Upper lobe of left lung (tissue), 6 donors: ENCODE measurements around the gene FHOD3. TPM values are rescaled to one million over a fixed set of nuclear protein-coding genes. Genes with fewer than 3 reads are reported as not detected.

Experiments used
- ATAC-seq, 2 donors: fragments of 200-7000 bp; cut with Tn5 transposase; one replicate each; pipeline ENCODE4 v1.9.1; 2022; ENCODE audit warnings: mild to moderate bottlenecking in 2 of 2, moderate library complexity in 2 of 2; ENCODE audit not compliant: low FRiP score in 2 of 2
- DNase-seq, 2 donors: peaks; one replicate each; pipeline ENCODE4 v3.0.0-alpha.2; 2019 to 2020
- H3K27ac ChIP-seq, 4 donors: fragments of 200-600 bp; sonication (generic); one replicate each; pipeline ENCODE4 v1.5.1; 2016 to 2019
- H3K27me3 ChIP-seq, 4 donors: fragments of 200-600 bp; sonication (generic); one replicate each; pipeline ENCODE4 v1.5.1; 2017 to 2019
- H3K36me3 ChIP-seq, 4 donors: fragments of 200-600 bp; sonication (generic); one replicate each; pipeline ENCODE4 v1.5.1; 2016 to 2019
- H3K4me1 ChIP-seq, 4 donors: fragments of 200-600 bp; sonication (generic); one replicate each; pipeline ENCODE4 v1.5.1; 2018 to 2019
- H3K4me3 ChIP-seq, 4 donors: fragments of 200-600 bp; sonication (generic); one replicate each; pipeline ENCODE4 v1.5.1; 2017 to 2019; ENCODE audit warnings: mild to moderate bottlenecking in 2 of 4, moderate library complexity in 1 of 4
- H3K9me3 ChIP-seq, 4 donors: fragments of 200-600 bp; sonication (generic); one replicate each; pipeline ENCODE4 v1.5.1; 2018 to 2019
- EP300 ChIP-seq, 4 donors: sonication (generic); formaldehyde crosslinking; IDR thresholded peaks; one replicate each; pipeline ENCODE4 v1.5.1; 2017; ENCODE audit warnings: antibody characterized with exemption in 4 of 4, control low read depth in 2 of 4
- POLR2A ChIP-seq, 4 donors: fragments of 450-650 bp; IDR thresholded peaks; one replicate each; pipeline ENCODE4 v1.5.1; 2016 to 2017; ENCODE audit warnings: antibody characterized with exemption in 4 of 4, mild to moderate bottlenecking in 2 of 4
- POLR2AphosphoS5 ChIP-seq, 2 donors: sonication (generic); formaldehyde crosslinking; IDR thresholded peaks; one replicate each; pipeline ENCODE4 v1.5.1; 2017; ENCODE audit warnings: antibody characterized with exemption in 2 of 2
- WGBS, 2 donors: methylation state at CpG; one replicate each; pipeline ENCODE4 v1.1.5; 2017 to 2018; 5-methylcytosine and 5-hydroxymethylcytosine counted together
- total RNA-seq, 6 donors: library from RNA; depleted of rRNA in 4 of 6; stranded (reverse); fragments of >200 nt in 4 of 6; gene quantifications; one replicate each; pipeline versions ENCODE4 v1.1.0 to v1.2.1, GENCODE V29; 2016 to 2021
- TF ChIP-seq, protein P1 (sequence below), 6 experiments: fragments of 450-650 bp in 4 of 6; fragments of 200-600 bp in 2 of 6; sonication (generic) in 2 of 6; IDR thresholded peaks; one replicate each; pipeline ENCODE4 v1.5.1; 2016 to 2019; ENCODE audit warnings: antibody characterized with exemption in 6 of 6
- donor health status: DM: no; HTN: no; CAD: no; lungs with moderate emphysema.
- donor health status: DM: no; HTN: yes; CAD: no; lungs with severe emphysema.

The FHOD3 gene
- total RNA-seq, 6 donors from 2014 or later = 0.40 to 4.8 (median 2.8) TPM

DNA sequence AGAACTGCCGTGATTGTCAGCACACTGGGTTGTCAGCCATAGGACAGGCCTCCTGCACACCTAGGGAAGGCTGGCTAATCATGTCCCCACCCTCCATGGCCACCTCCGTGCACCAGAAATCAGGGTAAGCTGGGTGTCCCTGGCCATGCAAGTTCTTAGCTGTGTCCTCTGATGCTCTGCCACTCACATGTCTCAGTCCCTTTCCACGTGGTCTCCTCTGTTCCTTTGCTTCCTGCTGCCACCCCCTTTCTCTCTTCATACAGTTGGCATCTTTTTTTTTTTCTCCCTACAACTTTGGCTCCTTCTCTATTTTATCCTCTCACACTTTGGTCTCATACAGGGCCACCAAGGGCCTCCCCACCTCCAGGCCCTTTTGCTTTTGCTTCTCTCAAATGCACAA lies 377.6 kb downstream of the FHOD3 start:
- ATAC-seq (no peak), DNase-seq (no peak)
- WGBS, 2 donors = 87 to 97% methylated on average over 3 of the region's 3 CpGs

DNA sequence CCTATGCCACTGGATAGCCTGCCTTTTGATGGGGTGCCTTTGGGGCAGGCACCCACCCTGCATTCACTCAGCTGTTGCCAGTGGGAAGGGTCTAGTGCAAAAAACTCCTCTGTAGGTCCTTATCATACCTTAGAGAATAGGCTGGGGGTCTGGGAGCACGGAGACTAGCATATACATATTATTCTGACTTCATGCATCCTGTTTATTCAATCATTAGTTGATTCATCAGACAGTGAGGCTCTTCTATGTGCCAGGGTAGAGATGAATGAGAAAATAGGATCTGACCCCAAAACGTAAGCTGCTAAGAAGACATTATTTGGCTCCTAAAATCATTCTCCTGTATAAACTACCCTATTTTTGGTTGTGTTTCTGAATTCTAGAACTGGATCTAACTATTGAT lies 378.0 kb downstream of the FHOD3 start:
- TF ChIP-seq, protein P1, sequence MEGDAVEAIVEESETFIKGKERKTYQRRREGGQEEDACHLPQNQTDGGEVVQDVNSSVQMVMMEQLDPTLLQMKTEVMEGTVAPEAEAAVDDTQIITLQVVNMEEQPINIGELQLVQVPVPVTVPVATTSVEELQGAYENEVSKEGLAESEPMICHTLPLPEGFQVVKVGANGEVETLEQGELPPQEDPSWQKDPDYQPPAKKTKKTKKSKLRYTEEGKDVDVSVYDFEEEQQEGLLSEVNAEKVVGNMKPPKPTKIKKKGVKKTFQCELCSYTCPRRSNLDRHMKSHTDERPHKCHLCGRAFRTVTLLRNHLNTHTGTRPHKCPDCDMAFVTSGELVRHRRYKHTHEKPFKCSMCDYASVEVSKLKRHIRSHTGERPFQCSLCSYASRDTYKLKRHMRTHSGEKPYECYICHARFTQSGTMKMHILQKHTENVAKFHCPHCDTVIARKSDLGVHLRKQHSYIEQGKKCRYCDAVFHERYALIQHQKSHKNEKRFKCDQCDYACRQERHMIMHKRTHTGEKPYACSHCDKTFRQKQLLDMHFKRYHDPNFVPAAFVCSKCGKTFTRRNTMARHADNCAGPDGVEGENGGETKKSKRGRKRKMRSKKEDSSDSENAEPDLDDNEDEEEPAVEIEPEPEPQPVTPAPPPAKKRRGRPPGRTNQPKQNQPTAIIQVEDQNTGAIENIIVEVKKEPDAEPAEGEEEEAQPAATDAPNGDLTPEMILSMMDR (IDR thresholded peaks at IDR 0.05) = no peak
- TF ChIP-seq POLR2AphosphoS5 (IDR thresholded peaks at IDR 0.05) (no peak), POLR2A (IDR thresholded peaks at IDR 0.05) (no peak), EP300 (IDR thresholded peaks at IDR 0.05) (no peak)

More for the DNA sequence above, 377.6 kb downstream of the FHOD3 start:
- Histone ChIP-seq H3K27me3 (no peaks in the 10 kb centered on the region), H3K4me1 (no peaks in the 10 kb centered on the region), H3K27ac (no peak overlapping the region), H3K36me3 (no peaks in the 10 kb centered on the region), H3K4me3 (no peak overlapping the region), H3K9me3 (no peaks in the 10 kb centered on the region)
- TF ChIP-seq POLR2AphosphoS5 (IDR thresholded peaks at IDR 0.05) (no peak), POLR2A (IDR thresholded peaks at IDR 0.05) (no peak), EP300 (IDR thresholded peaks at IDR 0.05) (no peak)
- TF ChIP-seq, protein P1 (IDR thresholded peaks at IDR 0.05) = no peak

DNA sequence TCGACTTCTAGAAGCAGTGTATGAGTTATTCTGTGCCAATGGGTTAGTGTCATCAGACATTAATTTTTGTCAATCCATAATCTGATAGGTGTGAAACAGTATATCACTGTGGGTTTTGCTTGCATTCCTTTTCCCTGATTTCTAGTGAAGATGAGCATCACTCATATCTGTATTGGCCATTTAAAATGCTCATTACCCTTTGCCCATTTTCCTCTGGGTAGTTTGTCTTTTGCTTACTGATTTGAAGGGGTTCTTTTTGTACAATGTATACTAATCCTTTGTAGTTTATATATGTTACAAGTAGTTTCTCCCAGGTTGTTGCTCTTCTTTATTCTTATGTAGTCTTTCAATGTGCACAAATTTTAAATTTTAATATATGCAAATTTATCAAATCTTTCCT lies 379.1 kb downstream of the FHOD3 start:
- H3K27me3 ChIP-seq = no peaks in the 10 kb centered on the region
- WGBS, 2 donors = 0 to 22% methylated on average over 1 of the region's 1 CpG
- DNase-seq (no peak), ATAC-seq (no peak)
- no peaks in the 10 kb centered on the region for H3K9me3 ChIP-seq
- TF ChIP-seq EP300 (IDR thresholded peaks at IDR 0.05) = no peak
- no peak for TF ChIP-seq POLR2A (IDR thresholded peaks at IDR 0.05)
- no peak for TF ChIP-seq POLR2AphosphoS5 (IDR thresholded peaks at IDR 0.05)
- TF ChIP-seq, protein P1 (IDR thresholded peaks at IDR 0.05) = no peak
- H3K4me1 ChIP-seq = no peaks in the 10 kb centered on the region
- no peak overlapping the region for H3K27ac ChIP-seq
- no peaks in the 10 kb centered on the region for H3K36me3 ChIP-seq
- no peak overlapping the region for H3K4me3 ChIP-seq

More for the DNA sequence above, 378.0 kb downstream of the FHOD3 start:
- Histone ChIP-seq H3K27ac (no peak overlapping the region), H3K9me3 (no peaks in the 10 kb centered on the region), H3K27me3 (no peaks in the 10 kb centered on the region), H3K4me1 (no peaks in the 10 kb centered on the region), H3K4me3 (no peak overlapping the region), H3K36me3 (no peaks in the 10 kb centered on the region)
- DNase-seq (no peak), ATAC-seq (no peak)
- WGBS, 2 donors = 50 to 66% methylated on average over 2 of the region's 2 CpGs

GRCh38 chr18:36680042-36680441 lies 382.5 kb downstream of the FHOD3 start:
- no peak overlapping the region for H3K4me3 ChIP-seq
- ATAC-seq = no peak

DNA sequence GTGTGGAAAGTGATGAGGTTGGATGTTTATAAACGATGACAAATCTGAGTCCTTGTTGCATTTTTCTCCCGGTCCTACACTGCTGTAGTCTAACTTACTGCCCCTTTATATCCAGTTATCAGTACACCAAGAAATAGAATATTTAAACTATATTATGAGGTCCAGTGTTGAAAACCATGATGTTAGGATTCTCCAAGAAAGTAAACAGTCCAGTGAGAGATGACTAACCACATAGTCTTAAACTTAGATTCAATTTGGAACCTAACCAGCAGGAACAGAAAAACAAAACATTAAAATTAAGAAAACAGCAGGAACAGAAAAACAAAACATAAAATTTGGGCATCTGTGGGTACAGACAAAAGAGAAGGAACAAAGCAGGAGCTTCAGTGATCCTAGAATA lies 388.1 kb downstream of the FHOD3 start:
- TF ChIP-seq, protein P1 (IDR thresholded peaks at IDR 0.05) = no peak
- TF ChIP-seq POLR2AphosphoS5 (IDR thresholded peaks at IDR 0.05) = no peak
- no peak for TF ChIP-seq POLR2A (IDR thresholded peaks at IDR 0.05)
- TF ChIP-seq EP300 (IDR thresholded peaks at IDR 0.05) = no peak
- peaks cover 0 to 13% (median 0%) of the 10 kb centered on the region in 4 donors for H3K4me1 ChIP-seq
- no peak overlapping the region for H3K27ac ChIP-seq
- H3K4me3 ChIP-seq = no peak overlapping the region
- ATAC-seq (no peak), DNase-seq (no peak)
- no peaks in the 10 kb centered on the region for H3K36me3 ChIP-seq
- no peaks in the 10 kb centered on the region for H3K27me3 ChIP-seq
- 84 to 89% methylated on average over 2 of the region's 2 CpGs for WGBS, 2 donors
- H3K9me3 ChIP-seq = peaks cover 0 to 5% (median 2%) of the 10 kb centered on the region in 4 donors

More at GRCh38 chr18:36680042-36680441, 382.5 kb downstream of the FHOD3 start:
- no peaks in the 10 kb centered on the region for H3K27me3 ChIP-seq
- H3K36me3 ChIP-seq = no peaks in the 10 kb centered on the region
- H3K27ac ChIP-seq = no peak overlapping the region
- TF ChIP-seq POLR2AphosphoS5 (IDR thresholded peaks at IDR 0.05) = no peak
- no peak for TF ChIP-seq EP300 (IDR thresholded peaks at IDR 0.05)
- TF ChIP-seq, protein P1 (IDR thresholded peaks at IDR 0.05) = no peak
- no peak for TF ChIP-seq POLR2A (IDR thresholded peaks at IDR 0.05)
- DNase-seq = no peak
- peaks cover 0 to 4% (median 2%) of the 10 kb centered on the region in 4 donors for H3K9me3 ChIP-seq
- no peaks in the 10 kb centered on the region for H3K4me1 ChIP-seq
